SK-N-SH treated with all-trans-retinoic acid at 6 μM for 48 hours (cell line): Measurements from ENCODE around the gene OR14I1.

ENCODE experiments used
- ATAC-seq: fragments of 200-7000 bp; cut with Tn5 transposase; 3 replicates; pipeline ENCODE4 v1.9.1; 2020; ENCODE audit warnings: mild to moderate bottlenecking, moderate library complexity
- ARNTL ChIP-seq: fragments of 450-650 bp; formaldehyde crosslinking; IDR thresholded peaks from 2 replicates; pipeline ENCODE4 v1.5.0; 2020; ENCODE audit warnings: low read depth, mild to moderate bottlenecking, moderate library complexity, borderline replicate concordance
- BACH2 ChIP-seq: fragments of 250-450 bp; sonication (Bioruptor Pico); IDR thresholded peaks from 2 replicates; pipeline ENCODE4 v1.9.0; 2021; ENCODE audit warnings: mild to moderate bottlenecking, borderline replicate concordance
- CREB5 ChIP-seq: fragments of 250-450 bp; sonication (Bioruptor Pico); IDR thresholded peaks from 2 replicates; pipeline ENCODE4 v1.5.1; 2020; ENCODE audit warnings: low read depth, mild to moderate bottlenecking, moderate library complexity
- CSDC2 ChIP-seq: fragments of 250-450 bp; sonication (Bioruptor Pico); IDR thresholded peaks from 2 replicates; pipeline ENCODE4 v1.5.0; 2020; ENCODE audit warnings: mild to moderate bottlenecking, moderate library complexity
- ESRRG ChIP-seq: fragments of 250-450 bp; sonication (Bioruptor Pico); IDR thresholded peaks from 2 replicates; pipeline ENCODE4 v1.6.1; 2021; ENCODE audit warnings: mild to moderate bottlenecking
- GLIS3 ChIP-seq: fragments of 250-450 bp; sonication (Bioruptor Pico); IDR thresholded peaks from 2 replicates; pipeline ENCODE4 v1.5.0; 2020; ENCODE audit warnings: mild to moderate bottlenecking, moderate library complexity
- ISL1 ChIP-seq: fragments of 250-450 bp; sonication (Bioruptor Pico); IDR thresholded peaks from 2 replicates; pipeline ENCODE4 v2.1.2; 2022; ENCODE audit warnings: mild to moderate bottlenecking, moderate library complexity
- OSR1 ChIP-seq: fragments of 250-450 bp; sonication (Bioruptor Pico); IDR thresholded peaks from 2 replicates; pipeline ENCODE4 v1.8.0; 2022; ENCODE audit warnings: moderate library complexity, mild to moderate bottlenecking, inconsistent platforms
- PATZ1 ChIP-seq: fragments of 250-450 bp; sonication (Bioruptor Pico); IDR thresholded peaks from 2 replicates; pipeline ENCODE4 v1.8.0; 2020; ENCODE audit warnings: mild to moderate bottlenecking, moderate library complexity, borderline replicate concordance
- POU6F1 ChIP-seq: fragments of 250-450 bp; sonication (Bioruptor Pico); IDR thresholded peaks from 2 replicates; pipeline ENCODE4 v1.8.0; 2021; ENCODE audit warnings: low read depth, mild to moderate bottlenecking, moderate library complexity, borderline replicate concordance
- PPARA ChIP-seq: fragments of 250-450 bp; sonication (Bioruptor Pico); IDR thresholded peaks from 2 replicates; pipeline ENCODE4 v1.5.0; 2020; ENCODE audit warnings: mild to moderate bottlenecking, borderline replicate concordance
- RARB ChIP-seq: fragments of 250-450 bp; sonication (Bioruptor Pico); IDR thresholded peaks from 2 replicates; pipeline ENCODE4 v1.8.0; 2021; ENCODE audit warnings: mild to moderate bottlenecking, moderate library complexity
- SNAI2 ChIP-seq: fragments of 250-450 bp; sonication (Bioruptor Pico); IDR thresholded peaks from 2 replicates; pipeline ENCODE4 v1.5.0; 2020; ENCODE audit warnings: mild to moderate bottlenecking, moderate library complexity
- TCF4 ChIP-seq: fragments of 250-450 bp; sonication (Bioruptor Pico); IDR thresholded peaks from 2 replicates; pipeline ENCODE4 v1.8.0; 2021; ENCODE audit warnings: mild to moderate bottlenecking, moderate library complexity, borderline replicate concordance
- TOX ChIP-seq: fragments of 250-450 bp; sonication (Bioruptor Pico); IDR thresholded peaks from 2 replicates; pipeline ENCODE4 v1.8.0; 2021; ENCODE audit warnings: mild to moderate bottlenecking, moderate library complexity, borderline replicate concordance
- TSHZ2 ChIP-seq: fragments of 250-450 bp; sonication (Bioruptor Pico); IDR thresholded peaks from 2 replicates; pipeline ENCODE4 v1.5.0; 2020; ENCODE audit warnings: mild to moderate bottlenecking, moderate library complexity
- ZC3H10 ChIP-seq: fragments of 250-450 bp; sonication (Bioruptor Pico); IDR thresholded peaks from 2 replicates; pipeline ENCODE4 v1.5.1; 2021; ENCODE audit warnings: mild to moderate bottlenecking, moderate library complexity
- ZFP3 ChIP-seq: fragments of 250-450 bp; sonication (Bioruptor Pico); IDR thresholded peaks from 2 replicates; pipeline ENCODE4 v1.5.0; 2020; ENCODE audit warnings: mild to moderate bottlenecking, moderate library complexity
- ZFP30 ChIP-seq: fragments of 450-650 bp; formaldehyde crosslinking; IDR thresholded peaks from 2 replicates; pipeline ENCODE4 v1.5.0; 2022; ENCODE audit warnings: mild to moderate bottlenecking, moderate library complexity
- ZNF565 ChIP-seq: fragments of 450-650 bp; formaldehyde crosslinking; conservative IDR thresholded peaks from 2 replicates; pipeline ENCODE4 v1.5.0; 2020; ENCODE audit warnings: low read depth, mild to moderate bottlenecking, moderate library complexity
- ZNF70 ChIP-seq: fragments of 450-650 bp; formaldehyde crosslinking; IDR thresholded peaks from 2 replicates; pipeline ENCODE4 v1.5.0; 2020; ENCODE audit warnings: mild to moderate bottlenecking, moderate library complexity
- ZNF8 ChIP-seq: fragments of 450-650 bp; formaldehyde crosslinking; IDR thresholded peaks from 2 replicates; pipeline ENCODE4 v1.5.0; 2020; ENCODE audit warnings: mild to moderate bottlenecking, moderate library complexity
- TF ChIP-seq, protein P1 (sequence below): fragments of 250-450 bp; sonication (Bioruptor Pico); IDR thresholded peaks from 2 replicates; pipeline ENCODE4 v1.5.1; 2021; ENCODE audit warnings: mild to moderate bottlenecking, moderate library complexity

OR14I1 gene

GRCh38 chr1:248737457-248737856, 34.9 kb upstream of the OR14I1 start:
- TF ChIP-seq PATZ1 (CRISPR knock-in tag) (no peak), SNAI2 (CRISPR knock-in tag) (no peak), POU6F1 (CRISPR knock-in tag) (no peak), CREB5 (CRISPR knock-in tag) (no peak), ISL1 (CRISPR knock-in tag) (no peak), OSR1 (CRISPR knock-in tag) (no peak), ZNF8 (CRISPR knock-in tag) (no peak), TOX (CRISPR knock-in tag) (no peak), ZNF565 (no peak)
- ATAC-seq, result no peak

DNA sequence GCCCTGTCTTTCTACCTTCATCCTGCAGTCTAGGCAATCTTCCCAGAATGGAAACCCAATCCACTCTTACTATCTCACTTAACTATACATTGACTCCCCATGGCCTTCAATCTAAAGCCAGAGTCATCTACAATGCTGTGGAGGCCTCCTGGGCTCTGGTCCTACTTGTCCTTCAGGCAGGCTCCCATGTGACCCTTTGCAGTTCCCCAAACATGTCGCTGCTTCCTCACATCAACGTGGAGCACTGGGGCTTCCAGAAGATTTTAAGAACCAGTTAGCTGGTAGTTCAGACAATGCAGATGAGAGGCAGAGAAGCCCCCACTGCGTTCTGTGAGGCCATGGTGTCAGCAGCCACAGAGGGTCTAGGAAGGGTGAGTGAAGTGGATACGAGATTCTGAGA, 34.4 kb upstream of the OR14I1 start:
- no peak for ATAC-seq
- no peak for TF ChIP-seq ZFP3 (CRISPR knock-in tag)
- TF ChIP-seq ZC3H10 (CRISPR knock-in tag), result no peak
- no peak for TF ChIP-seq CSDC2
- TF ChIP-seq POU6F1 (CRISPR knock-in tag), result no peak
- TF ChIP-seq ESRRG (CRISPR knock-in tag), result no peak
- no peak for TF ChIP-seq ZNF8 (CRISPR knock-in tag)
- no peak for TF ChIP-seq PPARA (CRISPR knock-in tag)
- no peak for TF ChIP-seq SNAI2 (CRISPR knock-in tag)
- no peak for TF ChIP-seq ZNF565
- no peak for TF ChIP-seq BACH2 (CRISPR knock-in tag)
- TF ChIP-seq TCF4 (CRISPR knock-in tag), result no peak
- no peak for TF ChIP-seq TOX (CRISPR knock-in tag)
- TF ChIP-seq GLIS3, result no peak
- TF ChIP-seq ISL1 (CRISPR knock-in tag), result no peak
- TF ChIP-seq ARNTL (CRISPR knock-in tag), result no peak
- no peak for TF ChIP-seq RARB (CRISPR knock-in tag)
- TF ChIP-seq ZNF70 (CRISPR knock-in tag), result no peak

GRCh38 chr1:248733566-248733965, 31.0 kb upstream of the OR14I1 start:
- ATAC-seq, result no peak
- TF ChIP-seq BACH2 (CRISPR knock-in tag) (no peak), PPARA (CRISPR knock-in tag) (no peak), ZFP30 (CRISPR knock-in tag) (no peak), ISL1 (CRISPR knock-in tag) (no peak), SNAI2 (CRISPR knock-in tag) (no peak), ESRRG (CRISPR knock-in tag) (no peak), OSR1 (CRISPR knock-in tag) (no peak), CREB5 (CRISPR knock-in tag) (no peak), ARNTL (CRISPR knock-in tag) (no peak), TSHZ2 (CRISPR knock-in tag) (no peak), ZNF565 (no peak), ZFP3 (CRISPR knock-in tag) (no peak)
- TF ChIP-seq, protein P1, sequence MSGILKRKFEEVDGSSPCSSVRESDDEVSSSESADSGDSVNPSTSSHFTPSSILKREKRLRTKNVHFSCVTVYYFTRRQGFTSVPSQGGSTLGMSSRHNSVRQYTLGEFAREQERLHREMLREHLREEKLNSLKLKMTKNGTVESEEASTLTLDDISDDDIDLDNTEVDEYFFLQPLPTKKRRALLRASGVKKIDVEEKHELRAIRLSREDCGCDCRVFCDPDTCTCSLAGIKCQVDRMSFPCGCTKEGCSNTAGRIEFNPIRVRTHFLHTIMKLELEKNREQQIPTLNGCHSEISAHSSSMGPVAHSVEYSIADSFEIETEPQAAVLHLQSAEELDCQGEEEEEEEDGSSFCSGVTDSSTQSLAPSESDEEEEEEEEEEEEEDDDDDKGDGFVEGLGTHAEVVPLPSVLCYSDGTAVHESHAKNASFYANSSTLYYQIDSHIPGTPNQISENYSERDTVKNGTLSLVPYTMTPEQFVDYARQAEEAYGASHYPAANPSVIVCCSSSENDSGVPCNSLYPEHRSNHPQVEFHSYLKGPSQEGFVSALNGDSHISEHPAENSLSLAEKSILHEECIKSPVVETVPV, result no peak
